M059J (cell line): ENCODE data around the gene PJA2. TPM values are rescaled to one million over a fixed set of nuclear protein-coding genes. Genes with fewer than 3 reads are reported as not detected.
"Not testable (repeated sequence)": the region's sequence is repeated elsewhere in the genome, so short reads cannot be mapped to it uniquely, and the experiment has no call there.

Experiments
- DNase-seq: peaks from one replicate; pipeline ENCODE4 v3.0.0-alpha.2; 2012; ENCODE audit warnings: low read depth
- total RNA-seq: library from RNA; depleted of rRNA; stranded (reverse); fragments of >200 nt; shearing (Covaris generic); gene quantifications from 2 replicates; pipeline ENCODE4 v1.2.3, GENCODE V29; 2014; rRNA removed

PJA2 gene, protein sequence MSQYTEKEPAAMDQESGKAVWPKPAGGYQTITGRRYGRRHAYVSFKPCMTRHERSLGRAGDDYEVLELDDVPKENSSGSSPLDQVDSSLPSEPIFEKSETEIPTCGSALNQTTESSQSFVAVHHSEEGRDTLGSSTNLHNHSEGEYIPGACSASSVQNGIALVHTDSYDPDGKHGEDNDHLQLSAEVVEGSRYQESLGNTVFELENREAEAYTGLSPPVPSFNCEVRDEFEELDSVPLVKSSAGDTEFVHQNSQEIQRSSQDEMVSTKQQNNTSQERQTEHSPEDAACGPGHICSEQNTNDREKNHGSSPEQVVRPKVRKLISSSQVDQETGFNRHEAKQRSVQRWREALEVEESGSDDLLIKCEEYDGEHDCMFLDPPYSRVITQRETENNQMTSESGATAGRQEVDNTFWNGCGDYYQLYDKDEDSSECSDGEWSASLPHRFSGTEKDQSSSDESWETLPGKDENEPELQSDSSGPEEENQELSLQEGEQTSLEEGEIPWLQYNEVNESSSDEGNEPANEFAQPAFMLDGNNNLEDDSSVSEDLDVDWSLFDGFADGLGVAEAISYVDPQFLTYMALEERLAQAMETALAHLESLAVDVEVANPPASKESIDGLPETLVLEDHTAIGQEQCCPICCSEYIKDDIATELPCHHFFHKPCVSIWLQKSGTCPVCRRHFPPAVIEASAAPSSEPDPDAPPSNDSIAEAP
- 42.0 and 58.9 TPM in 2 replicates for total RNA-seq

DNA sequence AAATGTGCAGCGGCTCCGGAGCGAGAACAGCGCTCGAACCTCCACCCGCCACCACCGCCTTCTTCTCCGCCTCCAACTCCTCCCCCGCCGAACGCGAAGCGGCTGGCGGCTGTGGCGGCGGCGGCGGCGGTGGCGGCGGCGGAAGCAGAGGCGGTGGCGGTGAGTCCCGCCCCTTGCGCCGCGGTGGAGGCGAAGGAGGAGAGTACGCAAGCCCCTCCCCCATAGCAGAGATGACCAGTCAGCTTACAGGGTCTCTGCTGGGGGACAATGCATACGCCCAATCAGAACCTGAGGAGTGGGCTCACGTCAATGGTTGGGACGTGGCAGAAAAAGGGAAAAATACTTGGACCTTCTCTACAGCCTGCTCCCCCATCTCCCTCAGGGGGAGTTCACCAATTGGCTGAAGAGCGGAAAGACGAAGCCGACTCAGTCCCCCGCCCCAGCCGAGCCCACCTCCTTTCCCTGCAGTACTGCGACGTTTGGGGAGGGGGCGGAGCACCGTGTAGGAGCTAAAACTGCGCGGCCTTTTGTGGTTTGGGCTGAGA, at the start of gene PJA2:
TSS of gene PJA2 (minus strand) at position 131 of the 545 bp plus-strand sequence. CDS start 26,541 bp downstream, outside the sequence.
- DNase-seq = peak; percentile 100

DNA sequence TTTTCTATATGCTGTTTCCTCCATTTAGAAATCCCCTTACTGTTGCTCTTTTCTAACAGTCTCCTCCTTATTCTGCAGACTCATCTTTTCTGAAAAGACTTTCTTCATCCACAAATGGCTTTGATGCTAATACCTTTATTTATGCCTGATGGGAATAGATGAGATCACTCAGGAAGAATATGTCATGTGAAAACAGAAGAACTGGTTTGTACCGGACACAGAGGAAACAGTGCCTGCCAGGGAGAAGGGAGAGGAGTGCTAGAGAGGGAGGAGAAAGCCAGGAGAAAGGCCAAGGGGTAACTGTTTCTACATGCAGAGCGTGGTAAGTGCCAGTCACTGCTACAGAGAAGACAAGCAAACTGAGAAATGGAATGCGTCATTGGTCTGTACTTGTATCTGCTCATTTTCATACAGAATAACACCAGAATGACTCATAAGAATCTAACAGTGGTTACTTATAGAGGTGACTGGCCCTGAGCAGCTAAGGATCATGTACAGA, 45.9 kb upstream of the PJA2 start:
- DNase-seq = peak; percentile 99

DNA sequence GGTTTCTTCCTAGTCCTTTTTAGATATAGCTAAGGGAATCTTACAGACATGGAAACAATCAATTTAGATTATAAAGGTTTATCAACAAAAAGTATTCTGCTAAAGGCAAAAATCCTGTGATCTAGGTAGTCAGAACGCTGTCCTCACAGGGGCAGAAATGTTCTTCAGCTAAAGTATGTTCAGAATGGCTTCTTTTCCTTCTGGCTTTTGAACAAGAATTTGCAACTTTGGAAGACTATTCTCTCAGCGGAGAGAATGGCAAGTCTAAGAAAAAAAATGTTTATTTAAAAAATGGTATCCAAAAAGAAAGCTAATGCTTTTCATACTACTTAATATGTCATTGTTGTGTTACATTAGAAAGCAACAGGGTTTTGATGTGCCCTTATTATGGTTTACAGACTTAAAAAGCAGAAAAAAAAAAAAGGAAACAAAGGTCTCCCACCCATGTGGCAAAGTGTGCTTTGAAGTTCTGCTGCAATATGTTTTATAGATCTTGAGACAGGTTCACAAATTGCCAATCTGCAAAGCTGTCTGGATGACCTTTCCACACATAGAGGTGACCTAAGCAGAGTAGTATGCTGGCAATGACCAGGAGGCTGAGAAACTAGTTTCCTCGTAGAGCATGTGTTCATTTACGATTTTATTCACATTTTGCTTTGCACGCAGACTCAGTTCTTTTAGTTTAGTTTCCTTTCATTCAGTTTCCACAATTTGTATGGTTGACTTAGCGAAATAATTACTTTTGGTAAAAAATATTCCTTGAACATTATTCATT, 45.1 kb upstream of the PJA2 start:
- peak; percentile 72 for DNase-seq

DNA sequence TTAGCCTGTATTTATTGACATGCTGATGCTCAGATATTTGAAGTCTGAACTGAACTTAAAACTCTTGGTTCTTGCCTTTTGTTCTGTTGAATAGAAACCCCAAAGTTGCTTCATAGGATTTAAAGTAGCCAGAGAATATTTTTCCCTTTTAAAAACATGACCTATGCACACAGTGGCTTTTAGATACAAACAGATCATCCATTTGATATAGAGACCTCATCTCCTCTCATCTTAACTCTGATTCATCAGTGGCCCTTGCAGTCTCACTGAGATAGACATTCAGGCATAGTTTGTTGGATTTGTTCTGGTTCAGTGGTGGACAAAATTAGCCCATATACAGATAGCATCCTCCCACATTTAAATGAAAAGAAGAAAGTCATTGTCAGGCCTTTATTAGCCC, 43.5 kb upstream of the PJA2 start:
- DNase-seq = peak; percentile 46

DNA sequence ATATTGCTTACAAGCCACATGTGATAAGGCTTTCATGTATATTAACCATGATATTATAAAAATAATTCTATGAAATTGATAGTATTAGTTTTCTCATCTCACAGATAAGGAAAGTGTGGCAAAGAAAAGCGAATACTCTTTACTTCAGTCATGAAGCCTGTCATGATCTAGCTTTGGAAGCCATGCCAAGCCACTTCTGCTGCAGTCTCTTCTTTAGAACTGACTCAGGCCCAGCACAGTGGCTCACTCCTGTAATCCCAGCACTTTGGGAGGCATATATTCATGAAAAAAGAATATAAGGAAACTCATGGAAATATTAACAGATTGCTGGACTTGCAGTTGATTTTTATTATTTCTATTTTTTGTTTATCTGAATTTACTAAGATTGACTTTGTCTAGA, 42.9 kb upstream of the PJA2 start:
- DNase-seq = no peak

DNA sequence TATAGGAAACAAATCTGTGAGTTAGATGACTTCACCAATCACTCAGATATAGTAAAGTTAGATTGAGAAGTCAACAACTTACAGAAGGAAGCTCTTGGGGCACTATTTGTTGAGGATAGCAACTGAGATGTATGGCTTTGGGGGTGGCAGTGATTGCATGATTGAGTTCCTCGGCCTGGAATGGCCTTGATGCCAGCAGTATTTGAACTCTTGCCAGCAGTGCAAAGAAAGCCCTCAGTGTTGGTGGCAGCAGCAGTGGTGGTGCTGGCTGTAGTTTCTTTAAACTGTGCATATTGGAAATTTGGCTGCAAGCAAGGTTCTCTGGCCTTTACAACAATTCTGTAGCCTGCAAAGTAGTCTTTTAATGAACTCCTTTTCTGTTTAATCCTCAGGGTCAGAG, 41.4 kb upstream of the PJA2 start:
- no peak for DNase-seq

DNA sequence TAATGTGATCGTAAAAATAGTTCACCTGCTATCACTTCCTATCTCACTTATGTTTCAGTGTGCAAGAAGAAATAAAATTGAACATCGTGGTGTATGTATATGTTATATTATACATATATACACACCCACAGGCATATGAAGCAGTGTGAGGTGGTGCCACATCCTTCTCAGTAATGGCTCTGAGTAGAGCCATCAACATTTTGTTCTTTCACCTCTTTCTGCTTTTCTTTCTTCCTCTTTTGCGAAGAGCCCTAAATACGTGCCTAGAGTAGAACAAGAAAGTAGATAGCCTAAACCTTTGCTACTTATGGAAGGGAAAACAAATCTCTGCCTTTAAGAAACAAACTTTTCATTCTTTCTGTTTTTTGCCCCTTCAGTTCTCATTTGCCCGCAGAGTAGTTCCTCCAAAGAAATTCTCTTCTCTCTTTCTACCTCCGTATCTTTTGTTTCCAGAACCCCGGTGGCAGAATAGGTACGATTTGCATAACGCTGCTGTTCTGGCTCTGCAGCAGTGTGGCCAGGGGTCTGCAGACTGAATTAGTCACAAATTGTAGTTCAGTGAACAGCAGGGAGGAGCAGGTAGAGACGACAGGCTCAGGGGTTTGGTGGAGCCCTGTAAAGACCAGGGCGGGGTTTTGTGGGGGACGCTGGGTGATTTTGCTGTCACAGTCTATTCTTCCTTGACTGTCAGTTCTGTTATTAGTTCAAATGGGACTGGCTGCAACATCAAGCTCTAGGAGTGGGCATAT, 40.5 kb upstream of the PJA2 start:
- no peak for DNase-seq

DNA sequence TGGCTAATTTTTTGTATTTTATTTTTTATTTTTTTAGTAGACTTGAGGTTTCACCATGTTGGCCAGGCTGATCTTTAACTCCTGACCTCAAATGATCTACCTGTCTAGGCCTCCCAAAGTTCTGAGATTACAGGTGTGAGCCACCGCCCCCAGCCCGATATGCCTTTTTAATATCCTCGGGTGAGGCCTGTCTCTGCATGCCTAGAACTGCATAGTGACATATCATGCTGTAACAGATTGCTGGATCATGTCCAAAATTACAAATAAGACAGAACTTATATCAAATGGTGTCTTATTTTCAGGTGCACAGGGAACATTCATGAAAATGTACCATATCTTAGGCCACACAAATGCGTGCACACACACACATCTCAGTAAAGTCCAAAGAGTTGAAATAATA, 39.1 kb upstream of the PJA2 start:
- no peak for DNase-seq

DNA sequence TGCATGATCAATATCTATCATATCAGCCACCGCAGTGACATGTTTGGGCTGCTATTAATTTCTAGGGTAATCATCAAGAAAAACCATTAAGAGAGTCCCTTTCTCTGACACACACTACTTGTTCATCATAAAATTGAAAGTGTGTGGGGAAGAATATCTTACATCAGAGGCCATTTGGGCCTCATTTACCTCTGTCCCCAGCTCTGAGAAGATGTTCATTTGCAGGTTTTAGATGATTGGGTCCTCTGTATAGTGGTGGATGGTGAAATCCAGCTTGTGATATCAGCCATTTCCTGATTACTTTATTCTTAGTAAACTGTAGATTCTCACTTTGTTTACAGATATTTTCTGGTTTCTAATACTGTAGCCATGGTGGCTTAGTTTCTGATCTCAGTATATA, 29.8 kb upstream of the PJA2 start:
- no peak for DNase-seq

DNA sequence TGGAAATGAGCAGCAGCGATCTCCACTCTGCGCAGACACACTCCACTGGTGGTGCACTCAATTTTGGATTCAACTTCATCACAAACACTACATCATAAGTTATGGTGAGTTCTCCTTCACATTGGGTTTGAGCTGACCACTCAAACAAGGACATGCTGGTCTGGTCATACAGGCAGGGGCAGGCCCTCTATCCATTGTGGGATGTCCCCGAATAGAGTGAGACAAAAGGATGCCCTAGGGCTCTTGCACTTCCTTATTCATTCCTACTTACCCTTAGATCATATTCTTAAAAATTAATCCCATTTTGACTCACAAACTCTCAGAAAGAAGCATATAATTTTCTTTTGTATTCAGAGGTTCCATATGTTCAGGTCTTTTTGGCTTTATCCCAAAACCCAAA, 16.3 kb upstream of the PJA2 start:
- no peak for DNase-seq

DNA sequence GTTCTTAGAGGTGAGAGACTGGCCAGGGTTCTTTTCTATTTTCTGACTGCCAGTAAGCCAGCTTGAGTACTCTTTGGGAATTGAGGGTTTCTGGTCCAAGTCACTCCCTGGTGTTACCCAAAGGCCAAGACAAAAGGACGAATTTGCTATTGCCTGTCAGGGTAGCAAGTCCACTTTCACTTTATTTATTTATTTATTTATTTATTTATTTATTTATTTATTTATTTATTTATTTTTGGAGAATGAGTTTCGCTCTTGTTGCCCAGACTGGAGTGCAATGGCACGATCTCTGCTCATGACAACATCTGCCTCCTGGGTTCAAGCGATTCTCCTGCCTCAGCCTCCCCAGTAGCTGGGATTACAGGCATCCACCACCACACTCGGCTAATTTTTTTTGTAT, 15.7 kb upstream of the PJA2 start:
- not testable (repeated sequence) for DNase-seq

DNA sequence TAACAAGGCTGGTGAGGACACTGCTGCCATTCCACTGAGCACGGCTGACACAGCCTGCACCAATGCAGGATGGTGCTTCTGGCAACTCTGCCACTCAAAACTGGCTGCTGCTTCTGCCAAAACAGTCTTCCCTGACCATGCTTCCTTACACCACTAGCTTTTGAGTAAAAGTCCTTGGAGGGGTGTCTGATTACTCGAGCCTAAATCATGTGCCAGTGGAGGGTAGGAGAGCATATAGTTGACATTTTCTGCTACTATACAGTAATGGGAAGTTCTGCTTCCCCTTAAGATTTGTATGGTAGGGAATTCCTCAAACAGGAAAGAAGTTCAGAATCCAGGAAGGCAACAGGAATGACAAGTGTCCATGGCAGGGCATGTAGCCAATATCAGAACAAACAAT, 12.2 kb upstream of the PJA2 start:
- no peak for DNase-seq

DNA sequence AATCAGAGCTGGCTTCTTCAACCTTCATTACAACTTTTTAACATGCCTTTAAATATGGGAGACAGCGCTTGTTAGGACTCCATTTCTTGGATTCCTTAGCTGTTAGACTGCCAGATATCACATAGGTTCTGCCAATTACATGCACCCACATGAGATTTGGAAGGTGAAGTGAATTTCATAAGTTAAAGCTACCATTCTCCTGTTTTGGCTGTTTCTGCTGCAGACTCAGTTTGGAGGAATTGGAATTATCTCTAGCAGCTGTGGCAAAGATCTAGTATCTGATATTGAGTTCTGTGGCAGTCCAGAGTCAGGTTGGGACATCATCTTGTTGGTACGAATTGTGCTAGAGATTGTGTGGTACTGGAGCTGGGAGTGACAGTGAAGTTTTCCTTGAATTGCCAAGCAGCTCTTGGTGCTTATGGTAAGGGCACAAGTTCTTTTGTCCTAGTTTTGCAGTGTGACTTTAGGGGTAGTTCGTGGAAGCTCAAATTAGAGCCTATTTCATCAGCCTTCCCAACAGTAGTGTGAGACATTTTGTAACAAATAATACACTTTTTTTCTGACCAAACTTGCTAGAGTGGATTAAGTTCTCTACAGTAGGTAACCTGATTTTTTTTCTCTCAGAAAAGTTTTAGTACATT, 9.1 kb upstream of the PJA2 start:
- DNase-seq = no peak

DNA sequence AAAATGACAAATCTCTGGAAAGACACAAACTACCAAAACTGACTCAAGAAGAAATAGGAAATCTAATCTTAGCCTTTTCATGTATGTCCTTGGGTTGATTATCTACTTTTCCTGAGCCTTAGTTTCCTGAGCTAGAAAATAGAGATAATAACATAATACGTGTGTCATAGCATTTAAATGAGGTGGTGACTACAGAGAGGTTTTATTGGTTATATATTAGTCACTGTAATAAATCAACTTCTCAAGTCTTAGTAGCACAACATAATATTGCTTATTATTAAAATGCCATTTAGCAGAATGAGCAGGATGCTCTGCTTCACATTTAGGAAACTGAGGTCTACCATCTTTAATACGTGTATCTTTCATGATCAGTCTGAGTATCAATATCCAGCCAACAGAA, 7.1 kb upstream of the PJA2 start:
- DNase-seq = no peak

DNA sequence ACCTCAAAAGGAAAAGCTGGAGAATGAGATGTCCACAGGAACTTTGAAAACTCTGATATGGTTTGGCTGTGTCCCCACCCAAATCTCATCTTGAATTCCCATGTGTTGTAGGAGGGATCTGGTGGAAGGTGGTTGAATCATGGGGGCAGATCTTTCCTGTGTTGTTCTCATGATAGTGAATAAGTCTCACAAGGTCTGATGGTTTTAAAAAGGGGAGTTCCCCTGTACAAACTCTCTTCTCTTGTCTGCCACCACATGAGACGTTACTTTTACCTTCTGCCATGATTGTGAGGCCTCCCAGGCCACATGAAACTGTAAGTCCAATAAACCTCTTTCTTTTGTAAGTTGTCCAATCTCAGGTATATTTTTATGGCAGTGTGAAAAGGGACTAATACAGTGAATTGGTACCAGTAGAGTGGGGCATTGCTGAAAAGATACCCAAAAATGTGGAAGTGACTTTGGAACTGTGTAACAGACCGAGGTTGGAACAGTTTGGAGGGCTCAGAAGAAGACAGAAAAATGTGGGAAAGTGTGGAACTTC, 4.2 kb upstream of the PJA2 start:
- not testable (repeated sequence) for DNase-seq

DNA sequence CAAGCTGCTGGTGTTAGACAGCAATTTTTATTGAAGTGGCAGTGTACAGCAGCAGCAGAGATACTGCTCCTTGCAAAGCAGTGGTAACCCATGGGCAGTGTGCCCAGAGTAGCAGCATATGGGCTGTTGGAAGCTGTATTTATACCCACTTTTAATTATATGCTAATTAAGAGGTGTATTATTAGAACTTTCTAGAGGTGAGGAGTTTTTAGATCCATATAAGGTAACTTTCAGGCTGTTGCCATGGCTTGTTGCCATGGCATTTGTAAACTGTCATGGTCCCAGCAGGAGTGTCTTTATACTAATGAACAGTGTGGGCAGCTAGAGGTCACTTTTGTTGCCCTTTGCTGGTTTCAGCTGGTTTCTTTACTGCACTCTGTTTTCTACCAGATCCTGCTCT, 3.7 kb upstream of the PJA2 start:
- DNase-seq = peak; percentile 78

DNA sequence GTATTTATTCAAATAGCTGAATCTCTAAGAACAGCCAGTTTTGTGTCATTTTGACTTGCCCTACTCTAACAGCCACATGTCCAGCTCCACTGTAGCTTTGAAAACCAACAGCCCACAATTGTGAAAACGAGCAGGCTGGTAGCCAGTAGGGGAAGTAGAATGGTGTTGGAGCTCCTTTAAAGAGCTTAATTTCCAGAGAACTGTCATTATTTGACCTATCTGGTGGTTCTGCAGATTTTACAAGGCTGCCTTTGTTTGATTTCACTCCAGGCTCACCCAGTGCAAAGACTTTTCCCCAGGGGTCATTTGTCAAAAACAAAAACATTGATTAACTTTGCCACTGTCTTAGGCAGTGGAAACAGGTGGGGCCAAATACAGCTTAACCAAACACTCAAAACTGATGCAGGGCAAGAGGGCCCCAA, 3.2 kb upstream of the PJA2 start:
- DNase-seq = peak; percentile 11

DNA sequence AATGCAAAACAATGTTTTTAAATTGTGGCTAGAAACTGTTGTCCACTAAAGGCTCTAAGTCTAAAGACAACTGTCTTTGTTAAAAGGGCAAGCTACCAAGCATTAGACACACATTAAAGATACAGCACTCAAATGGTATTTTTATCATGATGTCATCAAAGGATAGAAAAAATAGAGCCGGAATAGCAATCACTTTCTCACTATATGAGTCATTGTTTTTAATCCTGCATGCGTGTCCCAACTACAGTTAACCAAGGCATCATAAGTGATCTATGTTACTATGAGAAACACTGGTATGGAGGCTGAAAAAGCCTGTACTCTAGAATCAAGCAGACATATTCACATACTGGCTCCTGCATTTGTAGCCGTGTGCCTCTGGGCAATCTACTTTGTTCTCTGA, 1.9 kb upstream of the PJA2 start:
- DNase-seq = peak; percentile 89

DNA sequence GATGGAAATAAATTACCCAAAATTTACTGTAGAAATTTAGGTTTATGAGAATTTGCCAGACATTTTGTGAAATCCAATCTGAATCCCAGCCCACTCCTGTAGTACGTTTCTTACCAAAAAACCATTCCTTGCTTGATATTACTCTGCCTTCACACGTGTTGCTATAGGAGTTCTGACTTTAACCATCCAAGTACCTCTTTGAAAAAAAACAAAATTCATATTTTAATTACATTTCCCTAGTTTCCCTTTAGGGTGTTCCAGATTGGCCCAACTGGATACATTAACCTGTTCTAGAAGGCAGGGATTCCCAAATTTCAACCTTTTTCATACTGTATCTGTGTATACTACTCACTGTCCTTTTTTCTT, 1.4 kb upstream of the PJA2 start:
- no peak for DNase-seq

DNA sequence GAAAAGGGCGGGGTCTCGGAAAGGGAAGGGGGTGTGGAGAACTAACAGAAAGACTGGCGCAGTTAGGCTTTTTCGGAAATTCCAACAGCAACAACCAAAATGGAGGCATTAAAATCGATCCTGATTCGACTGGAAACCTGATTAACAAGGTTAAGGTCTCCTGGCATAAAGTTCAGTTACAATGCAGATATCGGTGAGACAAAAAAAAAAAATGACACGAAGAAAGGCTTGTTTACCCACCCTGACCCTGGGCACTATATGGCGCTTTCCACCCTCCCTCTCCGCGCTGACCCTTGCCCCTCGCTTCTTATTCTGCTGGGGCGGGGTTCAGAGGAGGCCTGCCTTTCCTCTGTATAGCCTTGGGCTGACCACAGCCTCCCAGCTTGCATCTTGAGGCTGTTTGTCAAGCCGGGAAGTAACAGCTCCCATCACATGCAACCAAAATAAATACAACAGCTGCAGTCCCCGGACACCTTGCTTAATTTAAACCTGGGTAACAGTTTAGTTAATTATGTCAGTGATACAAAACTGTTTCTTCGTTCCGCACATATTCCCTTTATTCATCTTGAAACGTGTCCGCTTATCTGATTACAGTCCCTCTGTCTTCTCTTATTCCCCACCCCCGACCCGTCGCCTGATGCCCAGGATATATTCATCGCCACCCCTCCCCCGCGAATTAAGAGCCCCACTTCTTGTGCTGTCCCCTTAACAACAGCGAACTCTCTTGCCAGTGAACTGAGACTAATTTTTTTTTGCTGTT, 795 bp upstream of the PJA2 start:
- DNase-seq = peak; percentile 89
